Measurements from ENCODE around the gene CTTNBP2.
A peak's percentile ranks its signal among the peaks of the same experiment; 100 is the strongest.

CTTNBP2 gene

GRCh38 chr7:117793521-117793920 lies 79.7 kb downstream of the CTTNBP2 start:
- ChIA-PET CTCF (interaction anchor here (0.9 to 2.5 kb wide), 7 partner anchors 11 to 72 kb away, joined by 3 to 8 read pairs (median 4); no protein-coding TSS in a partner anchor), POLR2A (no interaction called here)
- no peak for TF ChIP-seq CTCF (IDR thresholded peaks at IDR 0.05; ENCODE audit: control extremely low read depth, extremely low read depth, low read depth, missing control alignments)
- no peak for DNase-seq (ENCODE audit: extremely low spot score)

- no peak for TF ChIP-seq CTCF (IDR thresholded peaks at IDR 0.05; ENCODE audit: control extremely low read depth, extremely low read depth, low read depth, missing control alignments)
- CTCF ChIA-PET, result interaction anchor here (0.9 to 1.6 kb wide), 7 partner anchors 11 to 354 kb away, joined by 3 to 6 read pairs (median 3); no protein-coding TSS in a partner anchor
- DNase-seq (ENCODE audit: extremely low spot score), result peak; percentile 37
- POLR2A ChIA-PET, result no interaction called here
These were observed 81.1 kb downstream of the CTTNBP2 start for GRCh38 chr7:117791877-117792780.

GRCh38 chr7:117790731-117791130 lies 82.5 kb downstream of the CTTNBP2 start:
- TF ChIP-seq CTCF (IDR thresholded peaks at IDR 0.05; ENCODE audit: control extremely low read depth, extremely low read depth, low read depth, missing control alignments), result no peak
- no peak for DNase-seq (ENCODE audit: extremely low spot score)
- ChIA-PET POLR2A (no interaction called here), CTCF (no interaction called here)

DNA sequence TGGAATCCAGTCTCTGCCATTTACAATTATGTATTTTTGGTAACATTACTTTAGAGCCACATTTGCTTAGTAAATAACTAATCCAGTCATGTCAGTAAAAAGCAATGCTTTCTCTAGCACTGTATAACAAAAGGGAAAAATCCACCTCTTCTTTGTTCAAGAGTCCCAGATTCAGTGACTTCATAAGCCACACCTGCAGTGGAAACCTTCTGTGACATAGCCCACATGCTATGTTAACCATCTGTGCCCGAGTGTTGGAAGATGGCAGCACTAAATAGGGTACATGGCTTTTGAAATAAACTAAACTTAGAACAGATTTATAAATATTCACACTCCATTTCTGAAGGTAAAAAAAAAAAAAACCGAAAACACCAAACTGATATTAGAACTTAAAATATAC lies 83.0 kb downstream of the CTTNBP2 start:
- no peak for TF ChIP-seq CTCF (IDR thresholded peaks at IDR 0.05; ENCODE audit: control extremely low read depth, extremely low read depth, low read depth, missing control alignments)
- ChIA-PET CTCF (interaction anchor here (3.9 kb wide), 1 partner anchor 12 kb away, joined by 16 read pairs; no protein-coding TSS in a partner anchor), POLR2A (no interaction called here)
- no peak for DNase-seq (ENCODE audit: extremely low spot score)

- CTCF ChIA-PET, result no interaction called here
- no peak for DNase-seq (ENCODE audit: extremely low spot score)
- TF ChIP-seq CTCF (IDR thresholded peaks at IDR 0.05; ENCODE audit: control extremely low read depth, extremely low read depth, low read depth, missing control alignments), result no peak
- POLR2A ChIA-PET, result no interaction called here
These were observed 87.8 kb downstream of the CTTNBP2 start for GRCh38 chr7:117785431-117785830.

GRCh38 chr7:117784315-117784714 lies 88.9 kb downstream of the CTTNBP2 start:
- CTCF ChIA-PET, result no interaction called here
- POLR2A ChIA-PET, result no interaction called here
- no peak for TF ChIP-seq CTCF (IDR thresholded peaks at IDR 0.05; ENCODE audit: control extremely low read depth, extremely low read depth, low read depth, missing control alignments)
- no peak for DNase-seq (ENCODE audit: extremely low spot score)
